K562 (cell line): ENCODE data around the gene SEMA6C. TPM values are rescaled to one million over a fixed set of nuclear protein-coding genes. Genes with fewer than 3 reads are reported as not detected.

Source experiments
- CTBP1 ChIP-seq: fragments of 450-650 bp; IDR thresholded peaks from 2 replicates; pipeline ENCODE4 v1.6.1; 2016; ENCODE audit warnings: borderline replicate concordance
- E2F3 ChIP-seq: fragments of 250-450 bp; sonication (Bioruptor Pico); IDR thresholded peaks from 2 replicates; pipeline ENCODE4 v1.4.0; 2020; ENCODE audit warnings: mild to moderate bottlenecking
- EP300 ChIP-seq: IDR thresholded peaks from 2 replicates; pipeline ENCODE4 v1.6.1; 2012; ENCODE audit warnings: low read length, improper control_type of control experiment
- GATAD2B ChIP-seq: fragments of 450-650 bp; IDR thresholded peaks from 2 replicates; pipeline ENCODE4 v1.6.1; 2017; ENCODE audit warnings: mild to moderate bottlenecking, borderline replicate concordance
- POLR2AphosphoS5 ChIP-seq: IDR thresholded peaks from 2 replicates; pipeline ENCODE4 v1.6.1; 2011; ENCODE audit warnings: mild to moderate bottlenecking, low read depth, low read length, moderate library complexity; ENCODE audit not compliant: control insufficient read depth, insufficient read depth
- PRPF4 ChIP-seq: fragments of 200-400 bp; formaldehyde crosslinking; IDR thresholded peaks from one replicate; pipeline ENCODE4 v1.6.1; 2017; ENCODE audit warnings: low read length, low read depth, mild to moderate bottlenecking; ENCODE audit not compliant: insufficient read depth, poor library complexity, severe bottlenecking
- SNRNP70 ChIP-seq: fragments of 200-400 bp; formaldehyde crosslinking; optimal IDR thresholded peaks from 2 replicates; pipeline ENCODE3; 2017; ENCODE audit warnings: low read depth, low read length
- SOX6 ChIP-seq: fragments of 450-650 bp; IDR thresholded peaks from 2 replicates; pipeline ENCODE4 v1.6.1; 2014; ENCODE audit warnings: mild to moderate bottlenecking
- TRIM24 ChIP-seq, 2 experiments: fragments of 450-650 bp; IDR thresholded peaks; 2 replicates each; pipeline ENCODE4 v1.6.1; 2016
- XRCC5 ChIP-seq: fragments of 200-400 bp; formaldehyde crosslinking; IDR thresholded peaks from 2 replicates; pipeline ENCODE4 v1.6.1; 2017; ENCODE audit warnings: low read depth, mild to moderate bottlenecking, low read length
- ZFP36 ChIP-seq: fragments of 150-350 bp; IDR thresholded peaks from 2 replicates; pipeline ENCODE4 v1.6.1; 2018; ENCODE audit warnings: low read length, low read depth; ENCODE audit not compliant: partially characterized antibody
- ZNF324 ChIP-seq: fragments of 250-450 bp; sonication (Bioruptor Pico); IDR thresholded peaks from 2 replicates; pipeline ENCODE4 v1.4.0; 2020; ENCODE audit warnings: mild to moderate bottlenecking
- ZNF431 ChIP-seq: sonication (generic); formaldehyde crosslinking; IDR thresholded peaks from 2 replicates; pipeline ENCODE4 v1.8.0; 2022; ENCODE audit warnings: mild to moderate bottlenecking, missing genetic modification reagents
- ZNF707 ChIP-seq: fragments of 250-450 bp; sonication (Bioruptor Pico); conservative IDR thresholded peaks from 2 replicates; pipeline ENCODE4 v1.8.0; 2022; ENCODE audit warnings: inconsistent platforms, mild to moderate bottlenecking, moderate library complexity
- polyA plus RNA-seq, 8 experiments: library from polyadenylated mRNA; depleted of rRNA in 4 of 8; stranded (reverse) in 5 of 8; unstranded in 3 of 8; fragments of >200 nt; fragmentation: Nextera tagmentation in 2 of 8; fragmentation: Illumina TruSeq in 1 of 8; extraction: Ambion mirVana in 2 of 8; extraction: Trizol in 1 of 8; gene quantifications; 2 replicates each; pipeline versions ENCODE4 v1.2.1 to v1.2.3, GENCODE V29; 2011 to 2014; ENCODE audit warnings: inconsistent platforms in 1 of 8, missing spikeins in 1 of 8
- total RNA-seq, 7 experiments: library from RNA; depleted of rRNA in 6 of 7; stranded (reverse); fragments of >200 nt in 6 of 7; fragmentation: Illumina TruSeq in 2 of 7; extraction: Trizol in 2 of 7; gene quantifications; 2 replicates each; pipeline versions ENCODE4 v1.2.1 to v1.2.3, GENCODE V29; 2011 to 2021; ENCODE audit warnings: low replicate concordance in 1 of 7
- TF ChIP-seq, protein P1 (sequence below): fragments of 450-650 bp; IDR thresholded peaks from 2 replicates; pipeline ENCODE4 v1.6.1; 2018; ENCODE audit not compliant: partially characterized antibody
- TF ChIP-seq, protein P2 (sequence below): IDR thresholded peaks from 2 replicates; pipeline ENCODE4 v1.6.1; 2014; ENCODE audit warnings: antibody characterized with exemption
- TF ChIP-seq, protein P3 (sequence below): sonication (generic); formaldehyde crosslinking; IDR thresholded peaks from 2 replicates; pipeline ENCODE4 v1.9.0; 2022; ENCODE audit warnings: mild to moderate bottlenecking, missing genetic modification reagents
- TF ChIP-seq, protein P4 (sequence below): fragments of 250-450 bp; sonication (Bioruptor Pico); IDR thresholded peaks from 2 replicates; pipeline ENCODE4 v1.8.0; 2022; ENCODE audit warnings: moderate library complexity, mild to moderate bottlenecking, inconsistent platforms
- TF ChIP-seq, protein P5 (sequence below): fragments of 450-650 bp; IDR thresholded peaks from 2 replicates; pipeline ENCODE4 v1.6.1; 2016; ENCODE audit warnings: mild to moderate bottlenecking

Gene SEMA6C
- total and polyA plus RNA-seq, 9 of the 15 experiments (the other 6 are each of a cell fraction or from before 2014, with no cell fraction given): 0.03 to 4.6 (median 0.95) TPM

DNA sequence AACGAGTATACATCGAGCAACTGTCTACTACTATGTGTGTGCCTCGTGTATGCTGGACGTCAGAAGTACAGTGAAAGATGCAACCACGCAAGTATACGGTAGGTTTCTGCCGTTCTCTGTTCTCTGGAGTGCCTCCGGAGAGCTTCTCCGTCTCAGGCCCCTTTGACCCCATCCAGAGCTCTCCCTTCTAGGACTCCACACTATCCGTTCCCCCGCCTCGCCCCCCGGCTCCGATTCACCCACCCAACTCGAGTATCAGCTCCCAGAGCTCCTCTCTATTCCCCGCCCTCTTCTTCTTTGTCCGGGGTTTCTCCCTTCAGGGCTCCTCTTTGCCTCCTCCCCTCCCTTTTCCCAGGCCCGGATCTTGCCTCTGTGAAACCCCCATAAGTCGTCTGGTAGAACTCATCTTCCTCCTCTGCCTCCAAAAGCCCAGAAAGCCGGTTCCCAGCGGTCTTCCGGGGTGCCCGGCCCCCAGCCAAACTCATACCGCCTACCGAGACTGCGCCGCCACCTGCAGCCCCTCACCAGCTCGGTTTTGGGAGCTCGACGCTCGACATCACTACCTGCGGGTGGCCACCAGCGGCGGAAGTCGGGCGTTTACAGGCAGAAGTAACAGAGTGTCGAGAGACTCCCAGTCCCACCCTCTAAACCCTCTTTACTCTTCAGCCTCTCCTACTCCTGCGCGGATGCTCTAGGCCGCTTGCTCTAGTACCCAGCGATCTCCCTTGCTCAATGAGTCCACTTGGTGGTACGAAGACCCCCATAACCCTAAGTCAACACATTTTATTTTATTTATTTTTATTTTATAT lies 43.4 kb upstream of the SEMA6C start, which contains the start of gene VPS72 (continued):
- TF ChIP-seq, protein P1, sequence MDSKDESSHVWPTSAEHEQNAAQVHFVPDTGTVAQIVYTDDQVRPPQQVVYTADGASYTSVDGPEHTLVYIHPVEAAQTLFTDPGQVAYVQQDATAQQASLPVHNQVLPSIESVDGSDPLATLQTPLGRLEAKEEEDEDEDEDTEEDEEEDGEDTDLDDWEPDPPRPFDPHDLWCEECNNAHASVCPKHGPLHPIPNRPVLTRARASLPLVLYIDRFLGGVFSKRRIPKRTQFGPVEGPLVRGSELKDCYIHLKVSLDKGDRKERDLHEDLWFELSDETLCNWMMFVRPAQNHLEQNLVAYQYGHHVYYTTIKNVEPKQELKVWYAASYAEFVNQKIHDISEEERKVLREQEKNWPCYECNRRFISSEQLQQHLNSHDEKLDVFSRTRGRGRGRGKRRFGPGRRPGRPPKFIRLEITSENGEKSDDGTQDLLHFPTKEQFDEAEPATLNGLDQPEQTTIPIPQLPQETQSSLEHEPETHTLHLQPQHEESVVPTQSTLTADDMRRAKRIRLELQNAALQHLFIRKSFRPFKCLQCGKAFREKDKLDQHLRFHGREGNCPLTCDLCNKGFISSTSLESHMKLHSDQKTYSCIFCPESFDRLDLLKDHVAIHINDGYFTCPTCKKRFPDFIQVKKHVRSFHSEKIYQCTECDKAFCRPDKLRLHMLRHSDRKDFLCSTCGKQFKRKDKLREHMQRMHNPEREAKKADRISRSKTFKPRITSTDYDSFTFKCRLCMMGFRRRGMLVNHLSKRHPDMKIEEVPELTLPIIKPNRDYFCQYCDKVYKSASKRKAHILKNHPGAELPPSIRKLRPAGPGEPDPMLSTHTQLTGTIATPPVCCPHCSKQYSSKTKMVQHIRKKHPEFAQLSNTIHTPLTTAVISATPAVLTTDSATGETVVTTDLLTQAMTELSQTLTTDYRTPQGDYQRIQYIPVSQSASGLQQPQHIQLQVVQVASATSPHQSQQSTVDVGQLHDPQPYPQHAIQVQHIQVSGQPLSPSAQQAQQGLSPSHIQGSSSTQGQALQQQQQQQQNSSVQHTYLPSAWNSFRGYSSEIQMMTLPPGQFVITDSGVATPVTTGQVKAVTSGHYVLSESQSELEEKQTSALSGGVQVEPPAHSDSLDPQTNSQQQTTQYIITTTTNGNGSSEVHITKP: no peak
- peak; percentile 32 for TF ChIP-seq EP300
- TF ChIP-seq, protein P2, sequence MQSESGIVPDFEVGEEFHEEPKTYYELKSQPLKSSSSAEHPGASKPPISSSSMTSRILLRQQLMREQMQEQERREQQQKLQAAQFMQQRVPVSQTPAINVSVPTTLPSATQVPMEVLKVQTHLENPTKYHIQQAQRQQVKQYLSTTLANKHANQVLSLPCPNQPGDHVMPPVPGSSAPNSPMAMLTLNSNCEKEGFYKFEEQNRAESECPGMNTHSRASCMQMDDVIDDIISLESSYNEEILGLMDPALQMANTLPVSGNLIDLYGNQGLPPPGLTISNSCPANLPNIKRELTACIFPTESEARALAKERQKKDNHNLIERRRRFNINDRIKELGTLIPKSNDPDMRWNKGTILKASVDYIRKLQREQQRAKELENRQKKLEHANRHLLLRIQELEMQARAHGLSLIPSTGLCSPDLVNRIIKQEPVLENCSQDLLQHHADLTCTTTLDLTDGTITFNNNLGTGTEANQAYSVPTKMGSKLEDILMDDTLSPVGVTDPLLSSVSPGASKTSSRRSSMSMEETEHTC: no peak
- TF ChIP-seq, protein P3, sequence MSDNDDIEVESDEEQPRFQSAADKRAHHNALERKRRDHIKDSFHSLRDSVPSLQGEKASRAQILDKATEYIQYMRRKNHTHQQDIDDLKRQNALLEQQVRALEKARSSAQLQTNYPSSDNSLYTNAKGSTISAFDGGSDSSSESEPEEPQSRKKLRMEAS (CRISPR knock-in tag): no peak
- TF ChIP-seq SOX6: no peak; the same call in 1 of the 2 replicates
- TF ChIP-seq GATAD2B: peak; percentile 71; the same call in 1 of the 2 replicates
- TF ChIP-seq E2F3: peak; percentile 25; the same call in 1 of the 2 replicates
- TF ChIP-seq SNRNP70: no peak
- TF ChIP-seq ZNF707 (CRISPR knock-in tag): no peak
- no peak for TF ChIP-seq TRIM24 (IDR thresholded peaks at IDR 0.05)
- no peak for TF ChIP-seq PRPF4
- TF ChIP-seq, protein P4, sequence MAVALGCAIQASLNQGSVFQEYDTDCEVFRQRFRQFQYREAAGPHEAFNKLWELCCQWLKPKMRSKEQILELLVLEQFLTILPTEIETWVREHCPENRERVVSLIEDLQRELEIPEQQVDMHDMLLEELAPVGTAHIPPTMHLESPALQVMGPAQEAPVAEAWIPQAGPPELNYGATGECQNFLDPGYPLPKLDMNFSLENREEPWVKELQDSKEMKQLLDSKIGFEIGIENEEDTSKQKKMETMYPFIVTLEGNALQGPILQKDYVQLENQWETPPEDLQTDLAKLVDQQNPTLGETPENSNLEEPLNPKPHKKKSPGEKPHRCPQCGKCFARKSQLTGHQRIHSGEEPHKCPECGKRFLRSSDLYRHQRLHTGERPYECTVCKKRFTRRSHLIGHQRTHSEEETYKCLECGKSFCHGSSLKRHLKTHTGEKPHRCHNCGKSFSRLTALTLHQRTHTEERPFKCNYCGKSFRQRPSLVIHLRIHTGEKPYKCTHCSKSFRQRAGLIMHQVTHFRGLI (CRISPR knock-in tag): no peak
- TF ChIP-seq CTBP1: peak; percentile 73; the same call in 1 of the 2 replicates
- TF ChIP-seq, protein P5, sequence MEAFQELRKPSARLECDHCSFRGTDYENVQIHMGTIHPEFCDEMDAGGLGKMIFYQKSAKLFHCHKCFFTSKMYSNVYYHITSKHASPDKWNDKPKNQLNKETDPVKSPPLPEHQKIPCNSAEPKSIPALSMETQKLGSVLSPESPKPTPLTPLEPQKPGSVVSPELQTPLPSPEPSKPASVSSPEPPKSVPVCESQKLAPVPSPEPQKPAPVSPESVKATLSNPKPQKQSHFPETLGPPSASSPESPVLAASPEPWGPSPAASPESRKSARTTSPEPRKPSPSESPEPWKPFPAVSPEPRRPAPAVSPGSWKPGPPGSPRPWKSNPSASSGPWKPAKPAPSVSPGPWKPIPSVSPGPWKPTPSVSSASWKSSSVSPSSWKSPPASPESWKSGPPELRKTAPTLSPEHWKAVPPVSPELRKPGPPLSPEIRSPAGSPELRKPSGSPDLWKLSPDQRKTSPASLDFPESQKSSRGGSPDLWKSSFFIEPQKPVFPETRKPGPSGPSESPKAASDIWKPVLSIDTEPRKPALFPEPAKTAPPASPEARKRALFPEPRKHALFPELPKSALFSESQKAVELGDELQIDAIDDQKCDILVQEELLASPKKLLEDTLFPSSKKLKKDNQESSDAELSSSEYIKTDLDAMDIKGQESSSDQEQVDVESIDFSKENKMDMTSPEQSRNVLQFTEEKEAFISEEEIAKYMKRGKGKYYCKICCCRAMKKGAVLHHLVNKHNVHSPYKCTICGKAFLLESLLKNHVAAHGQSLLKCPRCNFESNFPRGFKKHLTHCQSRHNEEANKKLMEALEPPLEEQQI: no peak
- peak; percentile 95 for TF ChIP-seq POLR2AphosphoS5
- TF ChIP-seq ZNF431 (CRISPR knock-in tag): no peak
- TF ChIP-seq ZFP36: no peak
- peak; percentile 100 for TF ChIP-seq XRCC5
- no peak for TF ChIP-seq ZNF324 (CRISPR knock-in tag)
